HepG2 (cell line): ENCODE data around the gene CDC14B. TPM values are rescaled to one million over a fixed set of nuclear protein-coding genes. Genes with fewer than 3 reads are reported as not detected.

ENCODE experiments used
- ARID4A ChIP-seq: sonication (generic); formaldehyde crosslinking; IDR thresholded peaks from 2 replicates; pipeline ENCODE4 v1.5.0; 2020; ENCODE audit warnings: mild to moderate bottlenecking, missing genetic modification reagents, borderline replicate concordance
- ATM ChIP-seq: fragments of 450-650 bp; IDR thresholded peaks from 2 replicates; pipeline ENCODE4 v1.7.1; 2017; ENCODE audit warnings: mild to moderate bottlenecking, borderline replicate concordance
- FOXO4 ChIP-seq: sonication (generic); formaldehyde crosslinking; conservative IDR thresholded peaks from 2 replicates; pipeline ENCODE4 v1.8.1; 2023; ENCODE audit warnings: missing genetic modification reagents
- HMG20B ChIP-seq: conservative IDR thresholded peaks from 2 replicates; pipeline ENCODE4 v1.6.1; 2016; ENCODE audit warnings: missing genetic modification reagents, missing compliant biosample characterization
- HNRNPL ChIP-seq: fragments of 200-400 bp; formaldehyde crosslinking; IDR thresholded peaks from 2 replicates; pipeline ENCODE4 v1.6.1; 2017; ENCODE audit warnings: mild to moderate bottlenecking, low read depth, low read length
- JARID2 ChIP-seq: sonication (generic); formaldehyde crosslinking; IDR thresholded peaks from 2 replicates; pipeline ENCODE4 v1.8.1; 2023; ENCODE audit warnings: missing genetic modification reagents, inconsistent platforms; ENCODE audit not compliant: insufficient replicate concordance
- MAZ ChIP-seq, 2 experiments: sonication (generic) in 1 of 2; formaldehyde crosslinking in 1 of 2; IDR thresholded peaks; 2 replicates each; pipeline versions ENCODE4 v1.5.0 to v1.6.1; 2012 to 2020; ENCODE audit warnings: low read depth in 2 of 2, mild to moderate bottlenecking in 2 of 2, borderline replicate concordance in 1 of 2, improper control_type of control experiment in 1 of 2, low read length in 1 of 2, missing genetic modification reagents in 1 of 2, moderate library complexity in 1 of 2
- MLLT10 ChIP-seq: sonication (generic); formaldehyde crosslinking; IDR thresholded peaks from 2 replicates; pipeline ENCODE4 v1.4.0; 2020; ENCODE audit warnings: missing genetic modification reagents
- RBM22 ChIP-seq: fragments of 200-400 bp; formaldehyde crosslinking; optimal IDR thresholded peaks from 2 replicates; pipeline ENCODE3; 2017; ENCODE audit warnings: mild to moderate bottlenecking, low read length, moderate library complexity
- SOX6 ChIP-seq, 2 experiments: fragments of 450-650 bp in 1 of 2; sonication (generic) in 1 of 2; formaldehyde crosslinking in 1 of 2; IDR thresholded peaks; 2 replicates each; pipeline versions ENCODE4 v1.4.0 to v1.6.1; 2017 to 2020; ENCODE audit warnings: antibody characterized with exemption in 1 of 2, mild to moderate bottlenecking in 1 of 2, missing genetic modification reagents in 1 of 2
- SRY ChIP-seq: sonication (generic); formaldehyde crosslinking; IDR thresholded peaks from 2 replicates; pipeline ENCODE4 v1.8.0; 2022; ENCODE audit warnings: mild to moderate bottlenecking, missing genetic modification reagents
- TCF12 ChIP-seq, 2 experiments: fragments of 450-650 bp in 1 of 2; sonication (generic) in 1 of 2; formaldehyde crosslinking in 1 of 2; IDR thresholded peaks; 2 replicates each; pipeline versions ENCODE4 v1.6.1 to v1.8.0; 2017 to 2022; ENCODE audit warnings: antibody characterized with exemption in 1 of 2, mild to moderate bottlenecking in 1 of 2, missing genetic modification reagents in 1 of 2, moderate library complexity in 1 of 2
- ZFP62 ChIP-seq: sonication (generic); formaldehyde crosslinking; IDR thresholded peaks from 2 replicates; pipeline ENCODE4 v1.4.0; 2020; ENCODE audit warnings: missing genetic modification reagents
- ZNF354B ChIP-seq: sonication (generic); formaldehyde crosslinking; IDR thresholded peaks from 2 replicates; pipeline ENCODE4 v1.8.0; 2022; ENCODE audit warnings: mild to moderate bottlenecking, missing genetic modification reagents
- ZNF367 ChIP-seq: sonication (generic); formaldehyde crosslinking; IDR thresholded peaks from 2 replicates; pipeline ENCODE4 v1.4.0; 2020; ENCODE audit warnings: missing genetic modification reagents, borderline replicate concordance
- ZNF546 ChIP-seq: sonication (generic); formaldehyde crosslinking; conservative IDR thresholded peaks from 2 replicates; pipeline ENCODE4 v1.8.1; 2023; ENCODE audit warnings: mild to moderate bottlenecking, missing genetic modification reagents
- ZSCAN31 ChIP-seq: sonication (generic); formaldehyde crosslinking; IDR thresholded peaks from 2 replicates; pipeline ENCODE4 v1.5.0; 2020; ENCODE audit warnings: low read depth, mild to moderate bottlenecking, missing genetic modification reagents
- polyA plus RNA-seq, 8 experiments: library from polyadenylated mRNA; depleted of rRNA in 3 of 8; stranded (reverse) in 7 of 8; unstranded in 1 of 8; fragments of >200 nt; fragmentation: Illumina TruSeq in 4 of 8; extraction: Trizol in 4 of 8; gene quantifications; 2 replicates each; pipeline versions ENCODE4 v1.2.1 to v1.2.3, GENCODE V29; 2011 to 2016; ENCODE audit warnings: low read depth in 4 of 8, missing spikeins in 1 of 8, mixed read lengths in 1 of 8; ENCODE audit not compliant: insufficient read depth in 1 of 8
- total RNA-seq, 5 experiments: library from RNA; depleted of rRNA; stranded (reverse); fragments of >200 nt; fragmentation: Illumina TruSeq; extraction: Trizol; gene quantifications; 2 replicates each; pipeline ENCODE4 v1.2.3, GENCODE V29; 2016; ENCODE audit warnings: low read depth in 1 of 5
- TF ChIP-seq, protein P1 (sequence below): sonication (generic); formaldehyde crosslinking; IDR thresholded peaks from 2 replicates; pipeline ENCODE4 v1.5.1; 2020; ENCODE audit warnings: missing genetic modification reagents, mild to moderate bottlenecking, borderline replicate concordance

CDC14B gene
- total and polyA plus RNA-seq, 2 of the 13 experiments (the other 11 are each of a cell fraction or from before 2014, with no cell fraction given): 25.8 to 33.3 TPM

GRCh38 chr9:96491079-96491879 is 128.4 kb downstream of the CDC14B start (continued):
- TF ChIP-seq SRY (CRISPR knock-in tag) (no peak), SOX6 (IDR thresholded peaks at IDR 0.05) (no peak), SOX6 (CRISPR knock-in tag; IDR thresholded peaks at IDR 0.05) (peak; percentile 90), ZNF367 (CRISPR knock-in tag) (no peak), ZNF546 (no peak), ZSCAN31 (CRISPR knock-in tag) (no peak; the same call in 1 of the 2 replicates), ARID4A (CRISPR knock-in tag) (peak; percentile 55; the same call in 1 of the 2 replicates), HMG20B (CRISPR knock-in tag) (peak; percentile 86; the same call in 1 of the 2 replicates), MAZ (IDR thresholded peaks at IDR 0.05; ENCODE audit: borderline replicate concordance, low read depth, low read length) (no peak), MAZ (CRISPR knock-in tag; IDR thresholded peaks at IDR 0.05; ENCODE audit: low read depth) (peak; percentile 60; the same call in 1 of the 2 replicates), MLLT10 (CRISPR knock-in tag) (no peak), FOXO4 (CRISPR knock-in tag) (no peak), ZFP62 (CRISPR knock-in tag) (no peak), ZNF354B (no peak), ATM (no peak; the same call in 1 of the 2 replicates), TCF12 (IDR thresholded peaks at IDR 0.05) (no peak), TCF12 (CRISPR knock-in tag; IDR thresholded peaks at IDR 0.05) (peak; percentile 79; the same call in 1 of the 2 replicates), JARID2 (CRISPR knock-in tag) (no peak), HNRNPL (no peak), RBM22 (peak; percentile 54)
- TF ChIP-seq, protein P1, sequence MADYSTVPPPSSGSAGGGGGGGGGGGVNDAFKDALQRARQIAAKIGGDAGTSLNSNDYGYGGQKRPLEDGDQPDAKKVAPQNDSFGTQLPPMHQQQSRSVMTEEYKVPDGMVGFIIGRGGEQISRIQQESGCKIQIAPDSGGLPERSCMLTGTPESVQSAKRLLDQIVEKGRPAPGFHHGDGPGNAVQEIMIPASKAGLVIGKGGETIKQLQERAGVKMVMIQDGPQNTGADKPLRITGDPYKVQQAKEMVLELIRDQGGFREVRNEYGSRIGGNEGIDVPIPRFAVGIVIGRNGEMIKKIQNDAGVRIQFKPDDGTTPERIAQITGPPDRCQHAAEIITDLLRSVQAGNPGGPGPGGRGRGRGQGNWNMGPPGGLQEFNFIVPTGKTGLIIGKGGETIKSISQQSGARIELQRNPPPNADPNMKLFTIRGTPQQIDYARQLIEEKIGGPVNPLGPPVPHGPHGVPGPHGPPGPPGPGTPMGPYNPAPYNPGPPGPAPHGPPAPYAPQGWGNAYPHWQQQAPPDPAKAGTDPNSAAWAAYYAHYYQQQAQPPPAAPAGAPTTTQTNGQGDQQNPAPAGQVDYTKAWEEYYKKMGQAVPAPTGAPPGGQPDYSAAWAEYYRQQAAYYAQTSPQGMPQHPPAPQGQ (CRISPR knock-in tag): 0 out of 2 replicates have a peak, but pooled peaks have one; percentile 29
